Measurements from ENCODE around the gene GSN.

DNA sequence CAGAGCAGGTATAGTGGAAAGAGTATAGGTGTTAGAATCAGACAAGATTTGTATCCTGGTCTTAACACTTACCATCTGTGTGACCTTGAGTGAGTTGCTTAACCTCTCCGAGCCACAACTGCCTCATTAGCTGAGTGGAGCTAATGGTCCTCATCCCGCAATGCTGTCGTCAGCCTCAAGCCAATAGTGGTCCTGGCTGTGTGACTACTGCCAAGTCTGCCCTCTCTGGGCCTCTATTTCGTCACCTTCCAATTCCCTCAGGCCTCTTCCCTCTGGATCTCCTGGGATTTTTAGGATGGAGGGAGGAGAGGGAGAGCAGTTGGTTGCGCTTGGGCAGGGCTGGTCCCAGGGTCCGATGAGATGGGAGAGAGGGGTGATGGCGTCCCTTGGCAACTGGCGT lies 60.5 kb downstream of the GSN start:
- no peak for TF ChIP-seq GABPA (IDR thresholded peaks at IDR 0.05; ENCODE audit: low read depth)
- TF ChIP-seq POLR2A (IDR thresholded peaks at IDR 0.05; ENCODE audit: low read depth, low read length), result no peak
- TF ChIP-seq MYC (IDR thresholded peaks at IDR 0.05; ENCODE audit: insufficient read depth, insufficient read length, insufficient replicate concordance, low read length, severe bottlenecking), result no peak
